ENCODE results near the gene ELF2.

The ELF2 gene

GRCh38 chr4:139144911-139145551, 32.0 kb downstream of the ELF2 start:
- Mint-ChIP-seq H3K27ac (peak overlapping the region; percentile 71 to 84 (median 77)), H3K36me3 (ENCODE audit: low read depth) (peaks cover 10% of the 10 kb centered on the region), H3K27me3 (ENCODE audit: low read depth) (no peaks in the 10 kb centered on the region), H3K9me3 (peaks cover 9% of the 10 kb centered on the region), H3K4me3 (peak overlapping the region in 1 of 3 experiments; percentile 16), H3K4me1 (peaks cover 33% of the 10 kb centered on the region)
- no peak for TF ChIP-seq CTCF (IDR thresholded peaks at IDR 0.05; ENCODE audit: unreplicated experiment in 3 of 3)

GRCh38 chr4:139144161-139144859, 32.7 kb downstream of the ELF2 start:
- H3K36me3 Mint-ChIP-seq (ENCODE audit: low read depth), result peaks cover 10% of the 10 kb centered on the region
- TF ChIP-seq CTCF (IDR thresholded peaks at IDR 0.05; ENCODE audit: unreplicated experiment in 3 of 3), result no peak
- no peak overlapping the region for H3K4me3 Mint-ChIP-seq
- peaks cover 9% of the 10 kb centered on the region for H3K9me3 Mint-ChIP-seq
- H3K27me3 Mint-ChIP-seq (ENCODE audit: low read depth), result no peaks in the 10 kb centered on the region
- H3K27ac Mint-ChIP-seq, result peak overlapping the region; percentile 71 to 84 (median 77)
- peaks cover 33% of the 10 kb centered on the region for H3K4me1 Mint-ChIP-seq

- Mint-ChIP-seq H3K4me1 (peaks cover 33% of the 10 kb centered on the region), H3K36me3 (ENCODE audit: low read depth) (peaks cover 6% of the 10 kb centered on the region), H3K27me3 (ENCODE audit: low read depth) (no peaks in the 10 kb centered on the region), H3K9me3 (peaks cover 9% of the 10 kb centered on the region), H3K27ac (no peak overlapping the region), H3K4me3 (no peak overlapping the region)
- no peak for TF ChIP-seq CTCF (IDR thresholded peaks at IDR 0.05; ENCODE audit: unreplicated experiment in 3 of 3)
Observed at GRCh38 chr4:139142980-139143379, 34.0 kb downstream of the ELF2 start.

GRCh38 chr4:139142087-139142486, 34.9 kb downstream of the ELF2 start:
- Mint-ChIP-seq H3K27me3 (ENCODE audit: low read depth) (no peaks in the 10 kb centered on the region), H3K9me3 (peaks cover 9% of the 10 kb centered on the region), H3K36me3 (ENCODE audit: low read depth) (peaks cover 10% of the 10 kb centered on the region), H3K4me3 (no peak overlapping the region), H3K4me1 (peaks cover 33% of the 10 kb centered on the region), H3K27ac (peak overlapping the region in 1 of 3 experiments; percentile 36)
- no peak for TF ChIP-seq CTCF (IDR thresholded peaks at IDR 0.05; ENCODE audit: unreplicated experiment in 3 of 3)

- peaks cover 16% of the 10 kb centered on the region for H3K4me1 Mint-ChIP-seq
- H3K27ac Mint-ChIP-seq, result no peak overlapping the region
- H3K9me3 Mint-ChIP-seq, result no peaks in the 10 kb centered on the region
- no peak for TF ChIP-seq CTCF (IDR thresholded peaks at IDR 0.05; ENCODE audit: unreplicated experiment in 3 of 3)
- H3K27me3 Mint-ChIP-seq (ENCODE audit: low read depth), result no peaks in the 10 kb centered on the region
- no peak overlapping the region for H3K4me3 Mint-ChIP-seq
- H3K36me3 Mint-ChIP-seq (ENCODE audit: low read depth), result peaks cover 18% of the 10 kb centered on the region
Observed at GRCh38 chr4:139137763-139138162, 39.3 kb downstream of the ELF2 start.

- Mint-ChIP-seq H3K4me1 (no peaks in the 10 kb centered on the region), H3K27ac (no peak overlapping the region), H3K4me3 (no peak overlapping the region), H3K36me3 (ENCODE audit: low read depth) (peaks cover 18% of the 10 kb centered on the region), H3K9me3 (no peaks in the 10 kb centered on the region), H3K27me3 (ENCODE audit: low read depth) (no peaks in the 10 kb centered on the region)
- no peak for TF ChIP-seq CTCF (IDR thresholded peaks at IDR 0.05; ENCODE audit: unreplicated experiment in 3 of 3)
Observed at GRCh38 chr4:139134403-139134802, 42.6 kb downstream of the ELF2 start.
